ACC112 (cell line): ENCODE measurements around the gene RPAIN.
"Not testable (repeated sequence)": the region's sequence is repeated elsewhere in the genome, so short reads cannot be mapped to it uniquely, and the experiment has no call there.

Experiments
- H2AFZ ChIP-seq: fragments of 200-600 bp; sonication (generic); one replicate; pipeline ENCODE4 v1.6.0; 2017; ENCODE audit warnings: antibody characterized with exemption, low read length; ENCODE audit not compliant: unreplicated experiment
- H3K27ac ChIP-seq: fragments of 200-600 bp; sonication (generic); 2 replicates; pipeline ENCODE4 v1.5.1; 2014; ENCODE audit warnings: low read depth, mild to moderate bottlenecking, antibody characterized with exemption, low read length, moderate library complexity
- H3K27me3 ChIP-seq: fragments of 200-600 bp; sonication (generic); 2 replicates; pipeline ENCODE4 v1.6.1; 2014; ENCODE audit warnings: mild to moderate bottlenecking, antibody characterized with exemption, low read length, moderate library complexity, mixed read lengths; ENCODE audit not compliant: insufficient read depth
- H3K36me3 ChIP-seq: fragments of 200-600 bp; sonication (generic); 2 replicates; pipeline ENCODE4 v1.6.1; 2016; ENCODE audit warnings: mild to moderate bottlenecking, antibody characterized with exemption, low read length, moderate library complexity, mixed read lengths; ENCODE audit not compliant: insufficient read depth
- H3K4me1 ChIP-seq: fragments of 200-600 bp; sonication (generic); one replicate; pipeline ENCODE4 v1.6.1; 2016; ENCODE audit warnings: low read length, mixed read lengths; ENCODE audit not compliant: insufficient read depth, unreplicated experiment, control insufficient read depth
- H3K4me3 ChIP-seq: fragments of 200-600 bp; sonication (generic); 2 replicates; pipeline ENCODE4 v1.5.1; 2014; ENCODE audit warnings: mild to moderate bottlenecking, low read depth, low read length
- H3K79me2 ChIP-seq: fragments of 200-600 bp; sonication (generic); one replicate; pipeline ENCODE4 v1.6.0; 2016; ENCODE audit warnings: low read length; ENCODE audit not compliant: control insufficient read depth, unreplicated experiment, insufficient read depth

RPAIN gene

DNA sequence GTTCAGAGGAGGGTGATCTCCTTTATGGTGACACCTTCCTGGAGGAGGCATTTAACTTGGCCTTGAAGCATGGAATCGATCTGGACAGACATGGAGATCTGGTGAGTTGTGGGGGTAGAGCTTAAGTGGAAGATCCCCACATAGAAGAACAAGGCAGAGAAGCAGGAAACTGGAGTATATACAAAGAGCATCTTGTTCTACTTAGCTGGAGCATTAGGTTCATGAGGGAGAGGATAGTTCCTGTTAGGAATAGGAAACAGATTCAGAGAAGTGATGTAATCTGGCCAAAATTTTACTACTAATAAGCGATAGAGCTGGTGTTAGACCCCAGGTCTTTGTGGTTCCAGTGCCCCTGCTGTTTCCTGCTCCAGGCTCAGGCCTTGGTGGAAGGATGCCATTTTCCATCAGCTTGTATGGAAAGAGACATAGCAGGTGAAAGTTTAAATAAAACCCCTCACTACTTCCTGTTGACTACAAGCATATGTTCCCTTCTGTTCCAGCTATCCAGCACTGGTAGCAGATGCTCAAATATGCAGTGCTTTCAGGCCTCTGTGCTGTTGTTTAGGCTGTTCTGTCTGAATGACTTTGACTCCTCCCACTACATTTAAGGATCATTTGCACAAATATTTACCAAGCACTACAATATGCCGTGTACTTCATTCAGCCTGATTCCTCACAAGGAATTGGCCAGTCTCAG is 9.4 kb downstream of the RPAIN start:
- Histone ChIP-seq H3K4me3 (no peak overlapping the region), H3K27ac (no peak overlapping the region), H3K27me3 (no peaks in the 10 kb centered on the region), H2AFZ (no peak overlapping the region), H3K4me1 (no peaks in the 10 kb centered on the region), H3K79me2 (no peaks in the 10 kb centered on the region), H3K36me3 (peaks cover 52% of the 10 kb centered on the region)

DNA sequence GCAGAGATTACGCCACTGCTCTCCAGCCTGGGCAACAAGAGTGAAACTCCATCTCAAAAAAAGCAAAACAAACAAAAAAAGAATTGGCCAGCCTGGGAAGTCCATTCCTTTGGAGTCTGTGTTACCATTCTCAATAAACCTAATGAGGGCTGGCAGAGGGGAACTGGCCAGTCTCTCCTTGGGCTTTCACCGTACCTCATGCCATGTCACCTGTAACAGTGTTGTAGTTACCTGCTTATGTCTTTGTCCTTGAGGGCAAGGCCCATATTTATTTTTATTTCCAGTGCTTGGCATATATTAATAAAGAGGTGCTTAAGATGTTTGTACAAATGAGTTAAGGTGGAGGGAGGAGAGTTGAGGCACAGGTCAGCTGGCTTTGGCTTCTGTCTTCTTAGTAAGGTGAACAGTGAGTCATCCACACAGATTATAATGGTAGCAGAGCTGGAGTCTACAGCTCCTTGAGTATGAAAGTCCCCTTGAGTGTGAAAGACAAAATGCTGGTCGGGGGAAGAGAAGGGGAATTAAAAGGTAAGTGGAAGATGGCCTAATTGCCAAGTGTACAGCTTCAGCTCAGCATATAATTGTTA is 10.5 kb downstream of the RPAIN start:
- peaks cover 10% of the 10 kb centered on the region for H3K79me2 ChIP-seq
- peaks cover 4% of the 10 kb centered on the region for H3K4me1 ChIP-seq
- no peak overlapping the region for H2AFZ ChIP-seq
- no peaks in the 10 kb centered on the region for H3K27me3 ChIP-seq
- H3K4me3 ChIP-seq = no peak overlapping the region
- H3K27ac ChIP-seq = no peak overlapping the region
- H3K36me3 ChIP-seq = peaks cover 49% of the 10 kb centered on the region

GRCh38 chr17:5431234-5431633 is 11.3 kb downstream of the RPAIN start:
- Histone ChIP-seq H3K79me2 (peaks cover 14% of the 10 kb centered on the region), H3K36me3 (peaks cover 46% of the 10 kb centered on the region)
- H3K27me3 ChIP-seq, H3K4me3 ChIP-seq, H3K27ac ChIP-seq, H2AFZ ChIP-seq, H3K4me1 ChIP-seq: not testable (repeated sequence)

- Histone ChIP-seq H3K27ac (no peak overlapping the region), H3K4me1 (peaks cover 12% of the 10 kb centered on the region), H3K79me2 (peaks cover 23% of the 10 kb centered on the region), H2AFZ (no peak overlapping the region), H3K27me3 (no peaks in the 10 kb centered on the region), H3K4me3 (no peak overlapping the region), H3K36me3 (peaks cover 49% of the 10 kb centered on the region)
Observed at GRCh38 chr17:5431949-5432556, 12.1 kb downstream of the RPAIN start.

- Histone ChIP-seq H3K4me3 (no peak overlapping the region), H3K36me3 (peaks cover 32% of the 10 kb centered on the region), H2AFZ (no peak overlapping the region), H3K27me3 (no peaks in the 10 kb centered on the region), H3K4me1 (peaks cover 25% of the 10 kb centered on the region), H3K79me2 (peaks cover 40% of the 10 kb centered on the region), H3K27ac (no peak overlapping the region)
Observed at GRCh38 chr17:5434984-5435383, 15.0 kb downstream of the RPAIN start.

DNA sequence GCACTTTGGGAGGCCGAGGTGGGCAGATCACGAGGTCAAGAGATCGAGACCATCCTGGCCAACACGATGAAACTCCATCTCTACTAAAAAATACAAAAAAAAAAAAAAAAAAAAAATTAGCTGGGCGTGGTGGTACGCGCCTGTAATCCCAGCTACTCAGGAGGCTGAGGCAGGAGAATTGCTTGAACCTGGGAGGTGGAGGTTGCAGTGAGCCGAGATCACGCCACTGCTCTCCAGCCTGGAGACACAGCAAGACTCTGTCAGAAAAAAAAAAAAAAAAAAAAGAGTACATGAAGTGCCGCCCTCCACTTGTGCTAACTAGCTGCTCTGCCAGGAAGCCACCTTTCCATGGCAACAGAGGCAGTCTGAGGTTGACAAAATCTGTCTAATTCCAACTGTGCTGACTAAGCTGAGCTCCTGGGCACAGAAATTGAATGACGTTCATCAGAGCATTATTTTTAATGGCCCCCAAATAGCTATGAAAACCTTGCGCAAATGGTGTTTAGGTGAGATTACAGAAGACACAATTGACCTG is 15.9 kb downstream of the RPAIN start:
- H3K27me3 ChIP-seq, H3K27ac ChIP-seq, H3K4me3 ChIP-seq, H2AFZ ChIP-seq: not testable (repeated sequence)
- peaks cover 32% of the 10 kb centered on the region for H3K36me3 ChIP-seq
- peaks cover 40% of the 10 kb centered on the region for H3K79me2 ChIP-seq
- H3K4me1 ChIP-seq = peaks cover 25% of the 10 kb centered on the region

DNA sequence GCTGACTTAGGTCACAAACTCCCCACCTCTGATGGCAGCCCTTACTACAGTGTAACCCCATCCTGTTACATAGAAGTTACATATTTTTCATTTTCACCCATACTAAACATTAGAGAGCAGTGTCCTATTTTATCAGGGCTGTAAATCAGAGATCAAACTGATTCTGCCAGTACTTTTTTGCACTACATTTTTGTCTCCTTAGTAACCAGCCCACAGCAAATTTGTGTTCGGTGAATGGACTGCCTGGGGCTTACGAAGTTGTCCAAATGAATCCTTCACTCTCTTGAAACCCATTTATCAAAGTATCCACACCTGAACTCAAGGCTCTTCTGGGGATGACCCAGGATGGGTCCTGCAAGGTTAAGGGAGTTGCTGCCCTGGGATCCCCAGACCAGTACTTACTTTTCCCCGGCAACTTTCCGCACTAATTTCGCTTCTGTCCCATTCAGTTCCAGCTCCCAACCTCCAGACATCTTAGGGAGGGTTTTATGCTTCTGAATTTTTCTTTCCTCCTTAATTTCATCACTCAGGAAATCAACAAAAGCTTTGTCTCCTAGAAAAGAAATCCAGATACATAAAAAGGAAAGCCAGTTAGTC is 17.8 kb downstream of the RPAIN start:
- Histone ChIP-seq H3K36me3 (peaks cover 25% of the 10 kb centered on the region), H2AFZ (peak overlapping the region; percentile 4), H3K27me3 (no peaks in the 10 kb centered on the region), H3K27ac (peak overlapping the region; percentile 11), H3K79me2 (peaks cover 40% of the 10 kb centered on the region), H3K4me3 (peak overlapping the region; percentile 88), H3K4me1 (peaks cover 25% of the 10 kb centered on the region)

- Histone ChIP-seq H3K36me3 (peaks cover 22% of the 10 kb centered on the region), H3K27ac (peak within 1 kb of the TSS; percentile 28), H3K4me1 (peaks cover 25% of the 10 kb centered on the region), H3K27me3 (no peaks in the 10 kb centered on the region), H2AFZ (peak within 1 kb of the TSS; percentile 74), H3K4me3 (peak within 1 kb of the TSS; percentile 88), H3K79me2 (peaks cover 40% of the 10 kb centered on the region)
Observed at GRCh38 chr17:5438716-5439445, 18.9 kb downstream of the RPAIN start, which contains the start of gene C1QBP. TSS of gene C1QBP (minus strand) at chr17:5439155. CDS start at chr17:5439073, 82 bp downstream.

DNA sequence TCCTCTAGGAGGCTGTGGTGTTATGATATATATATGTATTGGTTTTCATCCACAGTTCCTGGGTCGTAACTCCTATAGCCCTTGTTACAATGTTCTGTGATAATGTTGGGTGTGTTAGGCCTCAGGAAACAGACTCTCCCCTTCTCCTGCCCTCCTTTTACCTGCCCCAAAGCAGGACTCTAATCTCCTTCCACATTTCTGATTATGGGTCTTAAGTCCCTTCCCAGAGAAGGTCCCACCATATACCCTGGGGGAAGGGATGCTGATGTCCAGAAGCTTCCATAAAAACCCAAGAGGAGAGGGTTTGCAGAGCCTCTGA is 19.4 kb downstream of the RPAIN start:
- Histone ChIP-seq H3K27me3 (no peaks in the 10 kb centered on the region), H3K36me3 (peaks cover 21% of the 10 kb centered on the region), H3K27ac (no peak overlapping the region), H3K4me1 (peaks cover 25% of the 10 kb centered on the region), H2AFZ (peak overlapping the region; percentile 74), H3K4me3 (peak overlapping the region; percentile 88), H3K79me2 (peaks cover 40% of the 10 kb centered on the region)

DNA sequence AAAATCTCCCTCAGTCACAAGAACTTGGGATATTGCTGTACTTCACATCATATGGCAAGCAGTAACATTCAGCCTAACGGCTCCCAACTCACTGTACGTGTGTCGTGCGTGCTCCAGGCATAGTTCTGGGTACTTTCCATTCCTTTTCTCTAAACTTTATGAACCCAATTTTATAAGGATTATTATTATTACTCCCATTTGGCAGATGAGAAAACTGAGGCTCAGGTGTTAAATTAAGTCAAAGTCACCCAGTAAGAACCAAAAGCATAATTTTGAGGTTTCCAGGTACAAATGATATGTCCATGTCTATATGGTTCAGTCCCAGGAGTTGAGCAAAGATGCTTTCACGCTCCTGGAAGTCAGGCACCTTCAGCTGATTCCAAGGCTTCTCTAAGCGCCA is 23.7 kb downstream of the RPAIN start:
- Histone ChIP-seq H3K4me3 (no peak overlapping the region), H3K27me3 (no peaks in the 10 kb centered on the region), H3K4me1 (peaks cover 5% of the 10 kb centered on the region), H2AFZ (no peak overlapping the region), H3K27ac (no peak overlapping the region), H3K36me3 (peaks cover 22% of the 10 kb centered on the region; the same call in 1 of the 2 replicates), H3K79me2 (peaks cover 2% of the 10 kb centered on the region)
